H9 (cell line): Measurements from ENCODE around the gene CARMIL3. TPM values are rescaled to one million over a fixed set of nuclear protein-coding genes. Genes with fewer than 3 reads are reported as not detected.
A peak's percentile ranks its signal among the peaks of the same experiment; 100 is the strongest.

Experiments used
- DNase-seq: peaks from one replicate; pipeline ENCODE4 v3.0.0-alpha.2; 2017
- H2AFZ ChIP-seq: one replicate; pipeline ENCODE4 v1.6.1; 2013; ENCODE audit warnings: mild to moderate bottlenecking, low read length, control low read depth, moderate library complexity
- H2AK5ac ChIP-seq: 2 replicates; pipeline ENCODE4 v1.6.1; 2013; ENCODE audit warnings: low read length, control low read depth, mixed read lengths; ENCODE audit not compliant: insufficient read length
- H2BK120ac ChIP-seq: one replicate; pipeline ENCODE4 v1.6.1; 2013; ENCODE audit warnings: low read depth, mild to moderate bottlenecking, low read length, control low read depth, inconsistent platforms; ENCODE audit not compliant: poor library complexity, severe bottlenecking
- H2BK12ac ChIP-seq: 2 replicates; pipeline ENCODE4 v1.6.1; 2013; ENCODE audit warnings: low read length, control low read depth, mixed read lengths, low read depth; ENCODE audit not compliant: insufficient read length
- H2BK15ac ChIP-seq: 2 replicates; pipeline ENCODE4 v1.6.1; 2013; ENCODE audit warnings: low read depth, low read length, control low read depth
- H2BK20ac ChIP-seq: one replicate; pipeline ENCODE4 v1.6.1; 2013; ENCODE audit warnings: low read depth, mild to moderate bottlenecking, low read length, control low read depth, inconsistent platforms; ENCODE audit not compliant: poor library complexity, severe bottlenecking
- H2BK5ac ChIP-seq: 2 replicates; pipeline ENCODE4 v1.6.1; 2013; ENCODE audit warnings: low read length, control low read depth, mixed read lengths; ENCODE audit not compliant: insufficient read length
- H3K14ac ChIP-seq: 2 replicates; pipeline ENCODE4 v1.6.1; 2013; ENCODE audit warnings: low read length, control low read depth; ENCODE audit not compliant: insufficient read depth
- H3K18ac ChIP-seq: 2 replicates; pipeline ENCODE4 v1.6.1; 2013; ENCODE audit warnings: low read depth, mild to moderate bottlenecking, mixed read lengths, low read length, control low read depth; ENCODE audit not compliant: insufficient read length
- H3K23ac ChIP-seq: 2 replicates; pipeline ENCODE4 v1.6.1; 2013; ENCODE audit warnings: low read length, control low read depth, mixed read lengths, low read depth; ENCODE audit not compliant: insufficient read length
- H3K23me2 ChIP-seq: 2 replicates; pipeline ENCODE4 v1.6.1; 2013; ENCODE audit warnings: low read depth, mild to moderate bottlenecking, mixed read lengths, low read length, control low read depth; ENCODE audit not compliant: insufficient read length, poor library complexity, severe bottlenecking
- H3K27ac ChIP-seq: 2 replicates; pipeline ENCODE4 v1.5.1; 2013; ENCODE audit warnings: low read length, control low read depth, mixed read lengths, low read depth; ENCODE audit not compliant: insufficient read length
- H3K27me3 ChIP-seq: 2 replicates; pipeline ENCODE4 v1.6.1; 2013; ENCODE audit warnings: low read length, control low read depth, inconsistent platforms; ENCODE audit not compliant: insufficient read depth
- H3K4ac ChIP-seq: 2 replicates; pipeline ENCODE4 v1.6.1; 2013; ENCODE audit warnings: low read depth, mild to moderate bottlenecking, control low read depth, inconsistent platforms, low read length, moderate library complexity
- H3K4me1 ChIP-seq: 2 replicates; pipeline ENCODE4 v1.6.1; 2013; ENCODE audit warnings: low read length, control low read depth, inconsistent platforms; ENCODE audit not compliant: insufficient read depth
- H3K4me2 ChIP-seq: 2 replicates; pipeline ENCODE4 v1.6.1; 2013; ENCODE audit warnings: low read length, control low read depth, mixed read lengths; ENCODE audit not compliant: insufficient read length, insufficient read depth
- H3K56ac ChIP-seq: 2 replicates; pipeline ENCODE4 v1.6.1; 2013; ENCODE audit warnings: low read depth, mild to moderate bottlenecking, mixed read lengths, low read length, control low read depth; ENCODE audit not compliant: insufficient read length
- H3K79me1 ChIP-seq: 2 replicates; pipeline ENCODE4 v1.6.1; 2013; ENCODE audit warnings: low read depth, mild to moderate bottlenecking, moderate library complexity, low read length, control low read depth, inconsistent platforms; ENCODE audit not compliant: insufficient read depth, poor library complexity, severe bottlenecking
- H3K79me2 ChIP-seq: 2 replicates; pipeline ENCODE4 v1.6.1; 2013; ENCODE audit warnings: low read length, control low read depth, inconsistent platforms; ENCODE audit not compliant: insufficient read depth
- H3K9ac ChIP-seq: 2 replicates; pipeline ENCODE4 v1.6.1; 2013; ENCODE audit warnings: low read length, control low read depth, mixed read lengths; ENCODE audit not compliant: insufficient read length; ENCODE audit errors: extremely low read depth
- H3K9me3 ChIP-seq: one replicate; pipeline ENCODE4 v1.6.1; 2013; ENCODE audit warnings: low read depth, low read length, inconsistent platforms; ENCODE audit not compliant: control insufficient read depth
- H3T11ph ChIP-seq: one replicate; pipeline ENCODE4 v1.6.1; 2013; ENCODE audit warnings: mild to moderate bottlenecking, low read length, control low read depth, inconsistent platforms
- H4K20me1 ChIP-seq: one replicate; pipeline ENCODE4 v1.6.1; 2013; ENCODE audit not compliant: control insufficient read depth, insufficient read length, insufficient read depth
- H4K5ac ChIP-seq: 2 replicates; pipeline ENCODE4 v1.6.1; 2013; ENCODE audit warnings: low read depth, mild to moderate bottlenecking, mixed read lengths, low read length, control low read depth; ENCODE audit not compliant: insufficient read length
- H4K8ac ChIP-seq: replicated peaks from 2 replicates; pipeline ENCODE4 v1.6.1; 2013; ENCODE audit warnings: low read length, control low read depth, mixed read lengths, low read depth; ENCODE audit not compliant: insufficient read length
- H4K91ac ChIP-seq: 2 replicates; pipeline ENCODE4 v1.6.1; 2013; ENCODE audit warnings: low read depth, mild to moderate bottlenecking, moderate library complexity, mixed read lengths, low read length, control low read depth; ENCODE audit not compliant: insufficient read length
- H3K27ac Mint-ChIP-seq, 3 experiments: 2 replicates in 2 of 3; 3 replicates in 1 of 3; pipeline ENCODE4 v1.8.0; 2020 to 2021; ENCODE audit warnings: mixed read lengths in 3 of 3, mild to moderate bottlenecking in 1 of 3, moderate library complexity in 1 of 3
- H3K27me3 Mint-ChIP-seq: 2 replicates; pipeline ENCODE4 v1.8.0; 2021; ENCODE audit warnings: low read depth, mild to moderate bottlenecking, moderate library complexity, mixed read lengths
- H3K36me3 Mint-ChIP-seq, 3 experiments: 2 replicates in 2 of 3; 3 replicates in 1 of 3; pipeline ENCODE4 v1.8.0; 2020 to 2021; ENCODE audit warnings: low read depth in 3 of 3, mixed read lengths in 3 of 3; ENCODE audit not compliant: insufficient read depth in 1 of 3
- H3K4me1 Mint-ChIP-seq, 2 experiments: 2 replicates each; pipeline ENCODE4 v1.8.0; 2020; ENCODE audit warnings: mixed read lengths in 2 of 2
- H3K4me3 Mint-ChIP-seq, 2 experiments: 2 replicates in 1 of 2; 3 replicates in 1 of 2; pipeline ENCODE4 v1.8.0; 2020 to 2021; ENCODE audit warnings: mild to moderate bottlenecking in 2 of 2, mixed read lengths in 2 of 2, moderate library complexity in 1 of 2
- H3K9me3 Mint-ChIP-seq, 2 experiments: 2 replicates in 1 of 2; 3 replicates in 1 of 2; pipeline ENCODE4 v1.8.0; 2020; ENCODE audit warnings: mild to moderate bottlenecking in 2 of 2, mixed read lengths in 2 of 2, moderate library complexity in 1 of 2
- CTCF ChIP-seq: fragments of 200-600 bp; sonication (generic); conservative IDR thresholded peaks from 3 replicates; pipeline ENCODE4 v1.8.0; 2021; ENCODE audit warnings: antibody characterized with exemption, mild to moderate bottlenecking
- WGBS: extraction: QIAGEN DNeasy Blood & Tissue Kit; methylation state at CpG from one replicate; pipeline ENCODE4 v1.1.7; 2013; ENCODE audit warnings: missing lambda C conversion rate, low lambda C conversion rate, mixed read lengths; ENCODE audit not compliant: insufficient read length; ENCODE audit errors: extremely low coverage; 5-methylcytosine and 5-hydroxymethylcytosine counted together
- total RNA-seq: library from RNA; stranded (reverse); gene quantifications from 2 replicates; pipeline ENCODE4 v1.2.1, GENCODE V29; 2021

The CARMIL3 gene
- total RNA-seq, 1 experiment from 2014 or later: 5.8 TPM

- no peaks in the 10 kb centered on the region for H3K27me3 ChIP-seq
- no peak for DNase-seq
- H3K27me3 Mint-ChIP-seq: peaks cover 3% of the 10 kb centered on the region
Observed at GRCh38 chr14:24055971-24056799, 4.4 kb downstream of the CARMIL3 start.

More at GRCh38 chr14:24055971-24056799, 4.4 kb downstream of the CARMIL3 start:
- H2AK5ac ChIP-seq: no peak overlapping the region
- Mint-ChIP-seq H3K4me3 (no peak overlapping the region), H3K36me3 (peaks cover 3 to 9% (median 7%) of the 10 kb centered on the region in 3 experiments; a peak in 6 of 7 replicates), H3K4me1 (peaks cover 11 to 17% of the 10 kb centered on the region in 2 experiments), H3K9me3 (no peaks in the 10 kb centered on the region), H3K27ac (peak overlapping the region in 2 of 3 experiments; percentile 79 to 84; a peak in 2 of 7 replicates)
- no peak overlapping the region for H3K23ac ChIP-seq
- no peaks in the 10 kb centered on the region for H3K4me1 ChIP-seq
- no peaks in the 10 kb centered on the region for H3K79me1 ChIP-seq
- no peak overlapping the region for H3K4me2 ChIP-seq
- H3K18ac ChIP-seq: no peak overlapping the region
- H2BK5ac ChIP-seq: no peak overlapping the region
- no peaks in the 10 kb centered on the region for H3K9me3 ChIP-seq
- no peak overlapping the region for H4K8ac ChIP-seq
- H3K14ac ChIP-seq: no peak overlapping the region
- peaks cover 8% of the 10 kb centered on the region for H3K23me2 ChIP-seq
- H4K20me1 ChIP-seq: peaks cover 2% of the 10 kb centered on the region
- no peak overlapping the region for H3K56ac ChIP-seq
- no peak overlapping the region for H2BK20ac ChIP-seq
- no peak overlapping the region for H2BK12ac ChIP-seq
- H3K4ac ChIP-seq: no peak overlapping the region
- no peak overlapping the region for H4K5ac ChIP-seq
- H2BK15ac ChIP-seq: no peak overlapping the region
- no peaks in the 10 kb centered on the region for H3K79me2 ChIP-seq
- no peak overlapping the region for H3K27ac ChIP-seq
- TF ChIP-seq CTCF: no peak
- no peak overlapping the region for H2BK120ac ChIP-seq
- H3T11ph ChIP-seq: no peak overlapping the region
- WGBS: no CpG with 5 or more reads among the region's 10 CpGs
- no peak overlapping the region for H4K91ac ChIP-seq
- H2AFZ ChIP-seq: no peak overlapping the region
- no peak overlapping the region for H3K9ac ChIP-seq
